SJSA1 (cell line): ENCODE measurements around the gene AGPAT2. TPM values are rescaled to one million over a fixed set of nuclear protein-coding genes. Genes with fewer than 3 reads are reported as not detected.

ENCODE experiments used
- total RNA-seq: library from RNA; depleted of rRNA; stranded (reverse); fragments of >200 nt; shearing (Covaris generic); gene quantifications from 2 replicates; pipeline ENCODE4 v1.2.3, GENCODE V29; 2014; rRNA removed

Gene AGPAT2
- total RNA-seq, 1 experiment from 2014 or later = 30.1 TPM

Other genes starting within 250 kb of the AGPAT2 start
- gene INPP5E, start 247.6 kb downstream of the AGPAT2 start, total RNA-seq = 10.0 and 11.7 TPM in 2 replicates
- gene SEC16A, start 204.4 kb downstream of the AGPAT2 start, total RNA-seq = 14.9 and 15.4 TPM in 2 replicates
- 6.0 and 8.0 TPM in 2 replicates for gene NOTCH1, start 141.4 kb downstream of the AGPAT2 start, total RNA-seq
- 0.08 TPM in 1 of 2 replicates, not detected in the other for gene EGFL7, start 24.5 kb downstream of the AGPAT2 start, total RNA-seq
- gene DIPK1B, start 25.1 kb upstream of the AGPAT2 start, total RNA-seq = not detected in 2 replicates
- not detected in 2 replicates for gene LCN10, start 55.5 kb upstream of the AGPAT2 start, total RNA-seq
- not detected in 2 replicates for gene LCN6, start 61.1 kb upstream of the AGPAT2 start, total RNA-seq
- gene LCN8, start 70.8 kb upstream of the AGPAT2 start, total RNA-seq = not detected in 2 replicates
- gene LCN15, start 77.1 kb upstream of the AGPAT2 start, total RNA-seq = not detected in 2 replicates
- gene TMEM141, start 103.9 kb upstream of the AGPAT2 start, total RNA-seq = 33.5 and 44.6 TPM in 2 replicates
- 0.16 TPM in 1 of 2 replicates, not detected in the other for gene CCDC183, start 108.9 kb upstream of the AGPAT2 start, total RNA-seq
- 57.5 and 97.2 TPM in 2 replicates for gene RABL6, start 120.5 kb upstream of the AGPAT2 start, total RNA-seq
- 0.11 and 0.16 TPM in 2 replicates for gene AJM1, start 155.0 kb upstream of the AGPAT2 start, total RNA-seq
- gene PHPT1, start 162.0 kb upstream of the AGPAT2 start, total RNA-seq = 64.1 and 70.5 TPM in 2 replicates
- gene MAMDC4, start 164.9 kb upstream of the AGPAT2 start, total RNA-seq = 0.42 and 1.0 TPM in 2 replicates
- gene EDF1, start 178.9 kb upstream of the AGPAT2 start, total RNA-seq = 266 and 387 TPM in 2 replicates
- 11.3 and 17.1 TPM in 2 replicates for gene TRAF2, start 199.1 kb upstream of the AGPAT2 start, total RNA-seq